K562 (cell line): Measurements from ENCODE around the gene TRIM38. TPM values are rescaled to one million over a fixed set of nuclear protein-coding genes. Genes with fewer than 3 reads are reported as not detected.
A peak's percentile ranks its signal among the peaks of the same experiment; 100 is the strongest.

ENCODE experiments used
- CXXC5 ChIP-seq: fragments of 250-450 bp; sonication (Bioruptor Pico); IDR thresholded peaks from 2 replicates; pipeline ENCODE4 v1.8.0; 2022; ENCODE audit warnings: inconsistent platforms, mild to moderate bottlenecking, moderate library complexity
- DEAF1 ChIP-seq: fragments of 450-650 bp; formaldehyde crosslinking; IDR thresholded peaks from 2 replicates; pipeline ENCODE4 v1.4.0; 2020; ENCODE audit warnings: mild to moderate bottlenecking, moderate library complexity
- E2F3 ChIP-seq: fragments of 250-450 bp; sonication (Bioruptor Pico); IDR thresholded peaks from 2 replicates; pipeline ENCODE4 v1.4.0; 2020; ENCODE audit warnings: mild to moderate bottlenecking
- HNRNPUL1 ChIP-seq: fragments of 200-400 bp; formaldehyde crosslinking; IDR thresholded peaks from 2 replicates; pipeline ENCODE4 v1.6.1; 2017; ENCODE audit warnings: low read length
- JUNB ChIP-seq: fragments of 450-650 bp; formaldehyde crosslinking; conservative IDR thresholded peaks from 2 replicates; pipeline ENCODE4 v1.4.0; 2020; ENCODE audit warnings: mild to moderate bottlenecking
- NELFE ChIP-seq: IDR thresholded peaks from 2 replicates; pipeline ENCODE4 v1.6.1; 2011; ENCODE audit warnings: mild to moderate bottlenecking; ENCODE audit not compliant: insufficient read depth, insufficient read length
- NR4A1 ChIP-seq, 2 experiments: fragments of 250-450 bp in 1 of 2; fragments of 450-650 bp in 1 of 2; sonication (Bioruptor Pico) in 1 of 2; IDR thresholded peaks; 2 replicates each; pipeline versions ENCODE4 v1.4.0 to v1.6.1; 2016 to 2020; ENCODE audit warnings: mild to moderate bottlenecking in 2 of 2, missing compliant biosample characterization in 1 of 2, missing genetic modification characterization in 1 of 2, moderate library complexity in 1 of 2
- PREB ChIP-seq: sonication (generic); formaldehyde crosslinking; IDR thresholded peaks from 2 replicates; pipeline ENCODE4 v1.8.1; 2023; ENCODE audit warnings: mild to moderate bottlenecking, missing genetic modification reagents
- SLC30A9 ChIP-seq: fragments of 250-450 bp; sonication (Bioruptor Pico); IDR thresholded peaks from 2 replicates; pipeline ENCODE4 v1.8.0; 2022; ENCODE audit warnings: mild to moderate bottlenecking, moderate library complexity
- SMARCA4 ChIP-seq: fragments of 450-650 bp; IDR thresholded peaks from 2 replicates; pipeline ENCODE4 v1.6.1; 2016
- ZFP30 ChIP-seq: fragments of 250-450 bp; sonication (Bioruptor Pico); IDR thresholded peaks from 2 replicates; pipeline ENCODE4 v1.8.0; 2022; ENCODE audit warnings: moderate library complexity, mild to moderate bottlenecking, inconsistent platforms, borderline replicate concordance
- ZNF124 ChIP-seq: sonication (generic); formaldehyde crosslinking; IDR thresholded peaks from 2 replicates; pipeline ENCODE4 v1.8.1; 2022; ENCODE audit warnings: missing genetic modification reagents
- ZNF274 ChIP-seq: IDR thresholded peaks from 2 replicates; pipeline ENCODE4 v1.6.1; 2011; ENCODE audit warnings: low read depth, mild to moderate bottlenecking, low read length, moderate library complexity, borderline replicate concordance
- ZNF395 ChIP-seq: fragments of 200-800 bp; sonication (Bioruptor generic); IDR thresholded peaks from 2 replicates; pipeline ENCODE4 v1.6.1; 2017; ENCODE audit warnings: missing genetic modification characterization, missing compliant biosample characterization
- ZNF830 ChIP-seq: fragments of 250-450 bp; sonication (Bioruptor Pico); IDR thresholded peaks from 2 replicates; pipeline ENCODE4 v1.5.0; 2021; ENCODE audit warnings: mild to moderate bottlenecking
- polyA plus RNA-seq, 8 experiments: library from polyadenylated mRNA; depleted of rRNA in 4 of 8; stranded (reverse) in 5 of 8; unstranded in 3 of 8; fragments of >200 nt; fragmentation: Nextera tagmentation in 2 of 8; fragmentation: Illumina TruSeq in 1 of 8; extraction: Ambion mirVana in 2 of 8; extraction: Trizol in 1 of 8; gene quantifications; 2 replicates each; pipeline versions ENCODE4 v1.2.1 to v1.2.3, GENCODE V29; 2011 to 2014; ENCODE audit warnings: inconsistent platforms in 1 of 8, missing spikeins in 1 of 8
- total RNA-seq, 7 experiments: library from RNA; depleted of rRNA in 6 of 7; stranded (reverse); fragments of >200 nt in 6 of 7; fragmentation: Illumina TruSeq in 2 of 7; extraction: Trizol in 2 of 7; gene quantifications; 2 replicates each; pipeline versions ENCODE4 v1.2.1 to v1.2.3, GENCODE V29; 2011 to 2021; ENCODE audit warnings: low replicate concordance in 1 of 7
- TF ChIP-seq, protein P1 (sequence below): fragments of 450-650 bp; formaldehyde crosslinking; IDR thresholded peaks from 2 replicates; pipeline ENCODE4 v1.4.0; 2022; ENCODE audit warnings: missing genetic modification characterization
- TF ChIP-seq, protein P2 (sequence below): sonication (generic); formaldehyde crosslinking; IDR thresholded peaks from 2 replicates; pipeline ENCODE4 v1.8.1; 2023; ENCODE audit warnings: mild to moderate bottlenecking, missing genetic modification reagents, moderate library complexity
- TF ChIP-seq, protein P3 (sequence below): IDR thresholded peaks from 2 replicates; pipeline ENCODE4 v1.6.1; 2014; ENCODE audit warnings: antibody characterized with exemption

Gene TRIM38
- total and polyA plus RNA-seq, 9 of the 15 experiments (the other 6 are each of a cell fraction or from before 2014, with no cell fraction given), result 1.7 to 6.7 (median 6.3) TPM

GRCh38 chr6:26033085-26033940 is 70.7 kb downstream of the TRIM38 start (continued):
- TF ChIP-seq, protein P1, sequence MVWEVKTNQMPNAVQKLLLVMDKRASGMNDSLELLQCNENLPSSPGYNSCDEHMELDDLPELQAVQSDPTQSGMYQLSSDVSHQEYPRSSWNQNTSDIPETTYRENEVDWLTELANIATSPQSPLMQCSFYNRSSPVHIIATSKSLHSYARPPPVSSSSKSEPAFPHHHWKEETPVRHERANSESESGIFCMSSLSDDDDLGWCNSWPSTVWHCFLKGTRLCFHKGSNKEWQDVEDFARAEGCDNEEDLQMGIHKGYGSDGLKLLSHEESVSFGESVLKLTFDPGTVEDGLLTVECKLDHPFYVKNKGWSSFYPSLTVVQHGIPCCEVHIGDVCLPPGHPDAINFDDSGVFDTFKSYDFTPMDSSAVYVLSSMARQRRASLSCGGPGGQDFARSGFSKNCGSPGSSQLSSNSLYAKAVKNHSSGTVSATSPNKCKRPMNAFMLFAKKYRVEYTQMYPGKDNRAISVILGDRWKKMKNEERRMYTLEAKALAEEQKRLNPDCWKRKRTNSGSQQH (CRISPR knock-in tag), result peak; percentile 85; the same call in 1 of the 2 replicates
- TF ChIP-seq, protein P2, sequence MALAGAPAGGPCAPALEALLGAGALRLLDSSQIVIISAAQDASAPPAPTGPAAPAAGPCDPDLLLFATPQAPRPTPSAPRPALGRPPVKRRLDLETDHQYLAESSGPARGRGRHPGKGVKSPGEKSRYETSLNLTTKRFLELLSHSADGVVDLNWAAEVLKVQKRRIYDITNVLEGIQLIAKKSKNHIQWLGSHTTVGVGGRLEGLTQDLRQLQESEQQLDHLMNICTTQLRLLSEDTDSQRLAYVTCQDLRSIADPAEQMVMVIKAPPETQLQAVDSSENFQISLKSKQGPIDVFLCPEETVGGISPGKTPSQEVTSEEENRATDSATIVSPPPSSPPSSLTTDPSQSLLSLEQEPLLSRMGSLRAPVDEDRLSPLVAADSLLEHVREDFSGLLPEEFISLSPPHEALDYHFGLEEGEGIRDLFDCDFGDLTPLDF (CRISPR knock-in tag), result peak; percentile 81
- TF ChIP-seq ZNF395 (CRISPR knock-in tag), result peak; percentile 55
- no peak for TF ChIP-seq SMARCA4
- no peak for TF ChIP-seq ZNF274
- TF ChIP-seq CXXC5 (CRISPR knock-in tag), result peak; percentile 60
- TF ChIP-seq DEAF1 (CRISPR knock-in tag), result no peak
- TF ChIP-seq, protein P3, sequence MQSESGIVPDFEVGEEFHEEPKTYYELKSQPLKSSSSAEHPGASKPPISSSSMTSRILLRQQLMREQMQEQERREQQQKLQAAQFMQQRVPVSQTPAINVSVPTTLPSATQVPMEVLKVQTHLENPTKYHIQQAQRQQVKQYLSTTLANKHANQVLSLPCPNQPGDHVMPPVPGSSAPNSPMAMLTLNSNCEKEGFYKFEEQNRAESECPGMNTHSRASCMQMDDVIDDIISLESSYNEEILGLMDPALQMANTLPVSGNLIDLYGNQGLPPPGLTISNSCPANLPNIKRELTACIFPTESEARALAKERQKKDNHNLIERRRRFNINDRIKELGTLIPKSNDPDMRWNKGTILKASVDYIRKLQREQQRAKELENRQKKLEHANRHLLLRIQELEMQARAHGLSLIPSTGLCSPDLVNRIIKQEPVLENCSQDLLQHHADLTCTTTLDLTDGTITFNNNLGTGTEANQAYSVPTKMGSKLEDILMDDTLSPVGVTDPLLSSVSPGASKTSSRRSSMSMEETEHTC, result no peak
- TF ChIP-seq E2F3 (CRISPR knock-in tag), result peak; percentile 80
- TF ChIP-seq ZNF830 (CRISPR knock-in tag), result no peak
- no peak for TF ChIP-seq PREB (CRISPR knock-in tag)
- no peak for TF ChIP-seq ZFP30 (CRISPR knock-in tag)
- peak; percentile 70; the same call in 1 of the 2 replicates for TF ChIP-seq NR4A1 (CRISPR knock-in tag; IDR thresholded peaks at IDR 0.05)
- peak; percentile 26; the same call in 1 of the 2 replicates for TF ChIP-seq NR4A1 (tag; IDR thresholded peaks at IDR 0.05)
- no peak for TF ChIP-seq HNRNPUL1
- peak; percentile 54 for TF ChIP-seq NELFE
- no peak for TF ChIP-seq SLC30A9 (CRISPR knock-in tag)
- TF ChIP-seq JUNB, result 0 out of 2 replicates have a peak, but pooled peaks have one; percentile 8
- TF ChIP-seq ZNF124 (CRISPR knock-in tag), result no peak
